Smooth muscle cell (in vitro differentiated cells): ENCODE data around the gene HTR7. TPM values are rescaled to one million over a fixed set of nuclear protein-coding genes. Genes with fewer than 3 reads are reported as not detected.

Experiments used
- DNase-seq: peaks from one replicate; lab custom pipeline; 2025; ENCODE audit not compliant: unreplicated experiment; lab: John Stamatoyannopoulos, UW
- H2AFZ ChIP-seq: fragments of 200-600 bp; sonication (generic); 2 replicates; pipeline ENCODE4 v1.6.0; 2016; ENCODE audit warnings: antibody characterized with exemption, low read depth, mild to moderate bottlenecking
- H3F3A ChIP-seq: fragments of 200-600 bp; sonication (generic); 2 replicates; pipeline ENCODE4 v1.6.0; 2017; ENCODE audit warnings: antibody characterized with exemption, low read depth
- H3K27ac ChIP-seq: fragments of 200-600 bp; sonication (generic); 2 replicates; pipeline ENCODE4 v1.5.1; 2016; ENCODE audit warnings: low read depth, mild to moderate bottlenecking
- H3K27me3 ChIP-seq: fragments of 200-600 bp; sonication (generic); 2 replicates; pipeline ENCODE4 v1.6.1; 2016; ENCODE audit warnings: low read depth, mild to moderate bottlenecking
- H3K36me3 ChIP-seq: fragments of 200-600 bp; sonication (generic); 2 replicates; pipeline ENCODE4 v1.5.1; 2016; ENCODE audit warnings: low read depth
- H3K4me1 ChIP-seq: fragments of 200-600 bp; sonication (generic); 2 replicates; pipeline ENCODE4 v1.5.1; 2016; ENCODE audit warnings: low read depth
- H3K4me2 ChIP-seq: fragments of 200-600 bp; sonication (generic); 2 replicates; pipeline ENCODE4 v1.6.0; 2016; ENCODE audit warnings: mild to moderate bottlenecking
- H3K4me3 ChIP-seq: fragments of 200-600 bp; sonication (generic); 2 replicates; pipeline ENCODE4 v1.5.1; 2016; ENCODE audit warnings: mild to moderate bottlenecking
- H3K79me2 ChIP-seq: fragments of 200-600 bp; sonication (generic); 2 replicates; pipeline ENCODE4 v1.6.0; 2016; ENCODE audit warnings: low read depth, mild to moderate bottlenecking
- H3K9ac ChIP-seq: fragments of 200-600 bp; sonication (generic); 2 replicates; pipeline ENCODE4 v1.6.0; 2016; ENCODE audit warnings: low read depth
- H3K9me3 ChIP-seq: fragments of 200-600 bp; sonication (generic); replicated peaks from 2 replicates; pipeline ENCODE4 v1.5.1; 2016; ENCODE audit warnings: low read depth
- H4K20me1 ChIP-seq: fragments of 200-600 bp; sonication (generic); 2 replicates; pipeline ENCODE4 v1.6.0; 2016; ENCODE audit warnings: low read depth
- WGBS: methylation state at CpG from one replicate; pipeline ENCODE4 v1.1.7; 2016; ENCODE audit warnings: low lambda C conversion rate; 5-methylcytosine and 5-hydroxymethylcytosine counted together
- polyA plus RNA-seq: library from polyadenylated mRNA; unstranded; fragments of >200 nt; fragmentation: Nextera tagmentation; extraction: Ambion mirVana; gene quantifications from 2 replicates; pipeline ENCODE4 v1.2.1, GENCODE V29; 2016
- total RNA-seq: library from RNA; depleted of rRNA; stranded (reverse); fragments of >200 nt; gene quantifications from 2 replicates; pipeline ENCODE4 v1.2.3, GENCODE V29; 2014
- TF ChIP-seq, protein P1 (sequence below): fragments of 200-600 bp; sonication (generic); IDR thresholded peaks from 2 replicates; pipeline ENCODE4 v1.5.1; 2017; ENCODE audit warnings: borderline replicate concordance, mild to moderate bottlenecking, antibody characterized with exemption; ENCODE audit not compliant: insufficient read depth, poor library complexity, severe bottlenecking

The HTR7 gene
- total and polyA plus RNA-seq, 2 experiments from 2014 or later, result 3.7 to 10.7 TPM

DNA sequence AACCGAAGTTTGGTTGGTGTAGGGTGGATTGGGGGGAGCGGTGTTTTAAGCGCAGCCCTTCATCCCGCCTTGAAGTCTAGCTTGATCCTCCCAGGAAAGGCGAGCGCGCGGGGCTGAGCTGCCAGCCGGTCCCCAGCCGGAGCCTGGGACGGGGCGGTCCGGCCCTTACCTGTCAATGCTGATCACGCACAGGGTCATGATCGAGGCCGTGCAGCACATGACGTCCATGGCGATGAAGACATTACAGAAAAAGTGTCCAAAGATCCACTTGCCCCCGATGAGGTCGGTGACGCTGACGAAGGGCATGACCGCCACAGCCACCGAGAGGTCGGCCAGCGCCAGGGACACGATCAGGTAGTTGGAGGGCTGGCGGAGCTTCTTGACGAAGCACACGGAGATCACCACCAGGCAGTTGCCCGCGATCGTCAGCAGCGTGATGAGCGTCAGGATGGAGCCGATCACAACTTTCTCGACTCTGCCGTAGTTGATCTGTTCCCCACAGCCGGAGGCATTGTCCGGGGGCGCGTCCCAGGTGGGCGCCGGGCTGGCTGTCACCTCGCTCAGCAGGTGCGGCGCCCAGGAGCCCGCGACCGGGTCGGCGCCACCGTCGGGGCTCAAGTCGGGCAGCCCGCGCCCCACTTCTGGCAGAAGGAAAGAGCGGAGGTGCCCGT lies 740 bp downstream of the HTR7 start:
- Histone ChIP-seq H3K4me3 (peak overlapping the region; percentile 75), H3K36me3 (no peaks in the 10 kb centered on the region), H2AFZ (peak overlapping the region; percentile 85), H3K4me2 (peak overlapping the region; percentile 95), H3K4me1 (peaks cover 4% of the 10 kb centered on the region), H4K20me1 (no peaks in the 10 kb centered on the region), H3K79me2 (peaks cover 15% of the 10 kb centered on the region), H3K27me3 (peaks cover 6% of the 10 kb centered on the region), H3K9ac (peak overlapping the region; percentile 21), H3F3A (peaks cover 8% of the 10 kb centered on the region), H3K27ac (no peak overlapping the region), H3K9me3 (no peaks in the 10 kb centered on the region)
- TF ChIP-seq, protein P1, sequence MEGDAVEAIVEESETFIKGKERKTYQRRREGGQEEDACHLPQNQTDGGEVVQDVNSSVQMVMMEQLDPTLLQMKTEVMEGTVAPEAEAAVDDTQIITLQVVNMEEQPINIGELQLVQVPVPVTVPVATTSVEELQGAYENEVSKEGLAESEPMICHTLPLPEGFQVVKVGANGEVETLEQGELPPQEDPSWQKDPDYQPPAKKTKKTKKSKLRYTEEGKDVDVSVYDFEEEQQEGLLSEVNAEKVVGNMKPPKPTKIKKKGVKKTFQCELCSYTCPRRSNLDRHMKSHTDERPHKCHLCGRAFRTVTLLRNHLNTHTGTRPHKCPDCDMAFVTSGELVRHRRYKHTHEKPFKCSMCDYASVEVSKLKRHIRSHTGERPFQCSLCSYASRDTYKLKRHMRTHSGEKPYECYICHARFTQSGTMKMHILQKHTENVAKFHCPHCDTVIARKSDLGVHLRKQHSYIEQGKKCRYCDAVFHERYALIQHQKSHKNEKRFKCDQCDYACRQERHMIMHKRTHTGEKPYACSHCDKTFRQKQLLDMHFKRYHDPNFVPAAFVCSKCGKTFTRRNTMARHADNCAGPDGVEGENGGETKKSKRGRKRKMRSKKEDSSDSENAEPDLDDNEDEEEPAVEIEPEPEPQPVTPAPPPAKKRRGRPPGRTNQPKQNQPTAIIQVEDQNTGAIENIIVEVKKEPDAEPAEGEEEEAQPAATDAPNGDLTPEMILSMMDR, result no peak
- DNase-seq, result no peak
- WGBS, result 13% methylated on average over 59 of the region's 59 CpGs

DNA sequence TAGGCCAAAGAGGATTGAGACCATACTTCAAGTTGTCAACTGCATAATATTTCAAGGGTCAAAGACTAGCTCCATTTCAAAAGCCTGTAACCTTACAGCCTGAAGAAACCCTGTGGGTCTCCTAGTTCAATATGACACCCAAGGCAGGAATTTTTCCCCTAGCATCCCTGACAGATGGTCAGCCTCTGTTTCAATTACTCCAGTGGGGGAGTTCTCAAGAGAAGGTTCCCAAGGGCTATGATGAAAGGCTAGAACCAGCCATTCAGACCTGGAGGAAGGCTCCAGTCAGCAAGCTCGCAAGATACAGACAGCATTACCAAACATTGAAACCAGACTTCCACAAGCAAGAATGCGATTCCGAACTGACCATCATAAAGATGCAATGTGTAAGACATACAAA lies 1.6 kb downstream of the HTR7 start:
- peaks cover 4% of the 10 kb centered on the region for H3K4me1 ChIP-seq
- H3K27me3 ChIP-seq, result peaks cover 6% of the 10 kb centered on the region
- DNase-seq, result no peak
- H3K27ac ChIP-seq, result no peak overlapping the region
- H2AFZ ChIP-seq, result no peak overlapping the region
- no peaks in the 10 kb centered on the region for H3K9me3 ChIP-seq
- no peaks in the 10 kb centered on the region for H4K20me1 ChIP-seq
- TF ChIP-seq, protein P1, result no peak
- 91% methylated on average over 3 of the region's 3 CpGs for WGBS
- H3K4me3 ChIP-seq, result peak overlapping the region; percentile 75
- no peak overlapping the region for H3K9ac ChIP-seq
- peaks cover 16% of the 10 kb centered on the region for H3K79me2 ChIP-seq
- H3K4me2 ChIP-seq, result peak overlapping the region; percentile 95
- peaks cover 8% of the 10 kb centered on the region for H3F3A ChIP-seq
- no peaks in the 10 kb centered on the region for H3K36me3 ChIP-seq

DNA sequence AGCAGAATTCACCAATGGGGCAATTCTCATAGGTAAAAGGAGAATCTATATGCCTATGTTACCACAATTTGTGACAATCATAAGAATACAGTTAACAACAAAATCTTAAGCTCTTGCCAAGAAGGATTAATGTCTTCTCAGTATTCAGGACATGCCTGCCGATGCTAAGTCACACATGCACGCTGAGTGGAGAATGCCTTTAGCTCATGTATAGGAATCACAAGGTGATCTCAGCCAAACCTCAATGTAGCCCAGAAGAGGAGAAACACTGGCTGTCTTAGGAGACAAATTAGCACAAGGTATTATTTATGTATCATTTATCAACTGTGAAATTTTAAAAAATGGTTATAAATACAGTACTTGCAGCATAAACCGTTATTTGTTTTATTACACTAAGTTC lies 2.7 kb downstream of the HTR7 start:
- 70% methylated on average over 3 of the region's 3 CpGs for WGBS
- Histone ChIP-seq H3K9me3 (peaks cover 7% of the 10 kb centered on the region), H3K4me1 (peaks cover 4% of the 10 kb centered on the region), H3K4me2 (peak overlapping the region; percentile 95), H3K4me3 (no peak overlapping the region), H3K27me3 (peaks cover 6% of the 10 kb centered on the region), H3K36me3 (no peaks in the 10 kb centered on the region), H3K27ac (no peak overlapping the region), H2AFZ (no peak overlapping the region), H3K79me2 (peaks cover 16% of the 10 kb centered on the region), H3F3A (peaks cover 8% of the 10 kb centered on the region), H4K20me1 (no peaks in the 10 kb centered on the region), H3K9ac (no peak overlapping the region)
- no peak for DNase-seq
- TF ChIP-seq, protein P1, result no peak
